HFFc6 (cell line): ENCODE measurements around the gene TNNT2. TPM values are rescaled to one million over a fixed set of nuclear protein-coding genes. Genes with fewer than 3 reads are reported as not detected.

Source experiments
- DNase-seq: peaks from one replicate; pipeline ENCODE4 v3.0.0-alpha.2; 2018
- H3K27ac Mint-ChIP-seq: 2 replicates; pipeline ENCODE4 v1.8.0; 2020; ENCODE audit warnings: mild to moderate bottlenecking, mixed read lengths
- H3K27me3 Mint-ChIP-seq: 2 replicates; pipeline ENCODE4 v1.8.0; 2021; ENCODE audit warnings: mild to moderate bottlenecking, moderate library complexity, mixed read lengths; ENCODE audit not compliant: insufficient read depth
- H3K36me3 Mint-ChIP-seq: 2 replicates; pipeline ENCODE4 v1.8.0; 2021; ENCODE audit warnings: low read depth, mixed read lengths
- H3K4me1 Mint-ChIP-seq: 2 replicates; pipeline ENCODE4 v1.8.0; 2020; ENCODE audit warnings: low read depth, mixed read lengths
- H3K4me3 Mint-ChIP-seq: 2 replicates; pipeline ENCODE4 v1.8.0; 2020; ENCODE audit warnings: mild to moderate bottlenecking, moderate library complexity, mixed read lengths
- H3K9me3 Mint-ChIP-seq: 2 replicates; pipeline ENCODE4 v1.8.0; 2020; ENCODE audit warnings: mild to moderate bottlenecking, mixed read lengths
- CTCF ChIP-seq: fragments of 200-600 bp; sonication (generic); IDR thresholded peaks from 2 replicates; pipeline ENCODE4 v1.5.0; 2021; ENCODE audit warnings: antibody characterized with exemption, mild to moderate bottlenecking
- total RNA-seq, 6 experiments: library from RNA; stranded (reverse); fragmentation: NEBNext Ultra II Directional; extraction: Animal tissue kit (Norgen Biotek cat#: 25700); gene quantifications; 2 replicates in 1 of 6; 3 replicates in 5 of 6; pipeline ENCODE4 v1.2.3, GENCODE V29; 2021

TNNT2 gene
- total RNA-seq, 6 experiments from 2014 or later, result not detected

GRCh38 chr1:201418461-201418860, 41.0 kb upstream of the TNNT2 start:
- peaks cover 11% of the 10 kb centered on the region for H3K4me1 Mint-ChIP-seq
- no peaks in the 10 kb centered on the region for H3K36me3 Mint-ChIP-seq
- TF ChIP-seq CTCF, result no peak
- H3K27me3 Mint-ChIP-seq, result peaks cover 32% of the 10 kb centered on the region
- H3K27ac Mint-ChIP-seq, result no peak overlapping the region
- no peak for DNase-seq
- no peak overlapping the region for H3K4me3 Mint-ChIP-seq
- H3K9me3 Mint-ChIP-seq, result peaks cover 3% of the 10 kb centered on the region; the same call in 1 of the 2 replicates

DNA sequence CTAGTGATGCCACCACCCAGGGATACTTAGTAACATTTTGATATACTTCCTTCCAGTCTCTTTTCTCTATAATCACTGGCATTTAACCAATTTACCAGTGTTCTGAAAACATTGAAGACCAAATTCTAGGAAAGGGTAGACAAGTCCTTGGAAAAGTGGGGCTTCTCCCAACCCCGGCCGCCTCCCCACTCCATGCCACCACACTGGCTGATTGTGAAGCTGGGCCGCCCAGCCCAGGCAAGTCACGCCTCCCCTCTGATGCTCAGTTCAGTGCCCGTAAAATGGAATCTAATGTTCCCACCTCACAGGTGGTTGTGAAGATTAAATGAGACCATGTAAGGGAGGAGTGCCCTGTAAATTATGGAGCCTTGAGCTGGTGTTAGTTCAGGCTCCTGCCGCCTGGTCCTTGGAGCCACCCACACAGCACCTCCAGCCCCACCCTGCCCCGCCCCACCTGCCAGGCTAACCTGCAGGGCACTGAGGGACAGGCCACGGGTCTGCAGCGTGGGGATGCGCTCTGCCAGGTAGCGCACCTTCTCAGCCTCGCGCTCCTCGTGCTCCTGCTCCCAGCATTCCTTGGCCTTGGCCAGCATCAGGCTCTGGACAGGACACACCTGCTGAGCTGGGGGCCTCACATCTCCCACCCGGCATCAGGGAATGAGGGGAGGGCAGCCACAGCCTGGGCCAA, 36.7 kb upstream of the TNNT2 start:
- H3K36me3 Mint-ChIP-seq, result no peaks in the 10 kb centered on the region
- H3K9me3 Mint-ChIP-seq, result peaks cover 3% of the 10 kb centered on the region; the same call in 1 of the 2 replicates
- no peaks in the 10 kb centered on the region for H3K4me1 Mint-ChIP-seq
- H3K4me3 Mint-ChIP-seq, result no peak overlapping the region
- peaks cover 35% of the 10 kb centered on the region for H3K27me3 Mint-ChIP-seq
- no peak for DNase-seq
- no peak overlapping the region for H3K27ac Mint-ChIP-seq
- TF ChIP-seq CTCF, result no peak

DNA sequence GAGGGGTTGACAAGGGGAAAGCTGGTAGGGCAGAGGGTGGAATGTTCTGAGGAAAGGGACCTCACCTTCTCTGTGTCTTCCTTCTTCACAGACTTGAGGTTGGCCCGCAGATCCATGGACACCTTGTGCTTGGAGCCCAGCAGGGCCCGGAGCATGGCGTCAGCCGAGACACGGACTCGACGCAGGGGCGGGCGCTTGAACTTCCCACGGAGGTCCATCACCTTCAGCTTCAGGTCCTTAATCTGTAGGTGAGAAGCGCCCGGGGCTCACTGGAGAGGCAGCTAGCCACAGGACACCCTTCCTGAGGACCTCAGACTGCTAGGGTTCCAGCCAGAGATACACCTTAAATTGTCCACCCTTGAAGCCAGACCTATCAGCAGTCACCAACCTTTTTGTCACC, 33.8 kb upstream of the TNNT2 start:
- Mint-ChIP-seq H3K9me3 (peaks cover 3% of the 10 kb centered on the region; the same call in 1 of the 2 replicates), H3K36me3 (no peaks in the 10 kb centered on the region), H3K27ac (no peak overlapping the region), H3K4me3 (no peak overlapping the region), H3K27me3 (peaks cover 28% of the 10 kb centered on the region), H3K4me1 (no peaks in the 10 kb centered on the region)
- no peak for TF ChIP-seq CTCF
- no peak for DNase-seq

DNA sequence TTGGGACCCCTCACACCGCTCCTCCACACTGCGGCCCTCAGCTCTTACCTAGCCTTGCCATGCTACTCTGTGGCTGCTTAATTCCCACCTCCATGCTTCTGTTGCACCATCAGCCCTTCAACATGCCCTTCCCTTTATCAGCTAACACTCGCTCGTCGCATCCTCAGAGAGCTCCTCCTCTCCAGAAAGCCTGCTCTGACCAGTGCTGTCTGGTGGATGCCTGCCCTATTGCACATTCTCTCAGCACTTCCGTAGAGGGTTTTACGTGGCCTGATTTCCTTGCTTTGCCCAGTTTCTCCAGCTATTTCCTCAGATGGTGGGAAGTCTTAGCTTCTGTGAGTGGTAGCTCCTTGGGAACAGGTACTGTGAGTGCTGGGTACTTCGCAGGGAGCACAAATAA, 32.0 kb upstream of the TNNT2 start:
- DNase-seq, result no peak
- TF ChIP-seq CTCF, result no peak
- H3K4me1 Mint-ChIP-seq, result no peaks in the 10 kb centered on the region
- H3K27ac Mint-ChIP-seq, result no peak overlapping the region
- no peak overlapping the region for H3K4me3 Mint-ChIP-seq
- H3K27me3 Mint-ChIP-seq, result peaks cover 25% of the 10 kb centered on the region
- H3K36me3 Mint-ChIP-seq, result no peaks in the 10 kb centered on the region
- no peaks in the 10 kb centered on the region for H3K9me3 Mint-ChIP-seq

DNA sequence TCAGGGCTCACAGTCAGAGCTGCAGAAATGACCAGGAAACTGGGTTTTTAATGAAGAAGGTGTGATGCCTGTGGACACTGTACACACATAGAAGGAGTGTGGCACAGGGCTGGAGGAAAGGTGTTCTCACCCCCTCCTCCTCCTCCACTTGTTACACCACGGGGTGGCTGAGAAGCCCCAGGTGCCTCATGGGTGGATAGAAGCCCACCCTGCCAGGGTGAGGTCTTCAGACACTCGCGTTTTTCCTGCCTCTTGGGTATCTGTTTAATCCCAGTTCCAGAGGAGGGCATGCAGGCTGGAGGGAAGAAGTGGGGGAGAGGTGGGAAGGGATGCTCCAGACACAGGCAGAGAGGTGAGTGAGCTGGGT, 31.3 kb upstream of the TNNT2 start:
- no peak for TF ChIP-seq CTCF
- no peak for DNase-seq
- peaks cover 27% of the 10 kb centered on the region for H3K27me3 Mint-ChIP-seq
- no peak overlapping the region for H3K4me3 Mint-ChIP-seq
- no peaks in the 10 kb centered on the region for H3K36me3 Mint-ChIP-seq
- H3K27ac Mint-ChIP-seq, result no peak overlapping the region
- no peaks in the 10 kb centered on the region for H3K9me3 Mint-ChIP-seq
- no peaks in the 10 kb centered on the region for H3K4me1 Mint-ChIP-seq
